22Rv1 (cell line): Measurements from ENCODE around the gene GIT2.
"Not testable (repeated sequence)": the region's sequence is repeated elsewhere in the genome, so short reads cannot be mapped to it uniquely, and the experiment has no call there.

Experiments used
- ZFX ChIP-seq: fragments of 450-650 bp; IDR thresholded peaks from 2 replicates; pipeline ENCODE4 v1.6.1; 2017; ENCODE audit warnings: antibody characterized with exemption, borderline replicate concordance
- TF ChIP-seq, protein P1 (sequence below): fragments of 450-650 bp; IDR thresholded peaks from 2 replicates; pipeline ENCODE4 v1.5.1; 2017; ENCODE audit warnings: mild to moderate bottlenecking

GRCh38 chr12:109891731-109892130, 104.4 kb downstream of the GIT2 start:
- TF ChIP-seq, protein P1, sequence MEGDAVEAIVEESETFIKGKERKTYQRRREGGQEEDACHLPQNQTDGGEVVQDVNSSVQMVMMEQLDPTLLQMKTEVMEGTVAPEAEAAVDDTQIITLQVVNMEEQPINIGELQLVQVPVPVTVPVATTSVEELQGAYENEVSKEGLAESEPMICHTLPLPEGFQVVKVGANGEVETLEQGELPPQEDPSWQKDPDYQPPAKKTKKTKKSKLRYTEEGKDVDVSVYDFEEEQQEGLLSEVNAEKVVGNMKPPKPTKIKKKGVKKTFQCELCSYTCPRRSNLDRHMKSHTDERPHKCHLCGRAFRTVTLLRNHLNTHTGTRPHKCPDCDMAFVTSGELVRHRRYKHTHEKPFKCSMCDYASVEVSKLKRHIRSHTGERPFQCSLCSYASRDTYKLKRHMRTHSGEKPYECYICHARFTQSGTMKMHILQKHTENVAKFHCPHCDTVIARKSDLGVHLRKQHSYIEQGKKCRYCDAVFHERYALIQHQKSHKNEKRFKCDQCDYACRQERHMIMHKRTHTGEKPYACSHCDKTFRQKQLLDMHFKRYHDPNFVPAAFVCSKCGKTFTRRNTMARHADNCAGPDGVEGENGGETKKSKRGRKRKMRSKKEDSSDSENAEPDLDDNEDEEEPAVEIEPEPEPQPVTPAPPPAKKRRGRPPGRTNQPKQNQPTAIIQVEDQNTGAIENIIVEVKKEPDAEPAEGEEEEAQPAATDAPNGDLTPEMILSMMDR = not testable (repeated sequence)
- TF ChIP-seq ZFX = not testable (repeated sequence)
